ENCODE data around the gene TFAP2C. TPM values are rescaled to one million over a fixed set of nuclear protein-coding genes. Genes with fewer than 3 reads are reported as not detected.
"Not testable (repeated sequence)": the region's sequence is repeated elsewhere in the genome, so short reads cannot be mapped to it uniquely, and the experiment has no call there.

Gene TFAP2C
- total RNA-seq, 2 donors from 2014 or later = 0.23 to 0.38 TPM

DNA sequence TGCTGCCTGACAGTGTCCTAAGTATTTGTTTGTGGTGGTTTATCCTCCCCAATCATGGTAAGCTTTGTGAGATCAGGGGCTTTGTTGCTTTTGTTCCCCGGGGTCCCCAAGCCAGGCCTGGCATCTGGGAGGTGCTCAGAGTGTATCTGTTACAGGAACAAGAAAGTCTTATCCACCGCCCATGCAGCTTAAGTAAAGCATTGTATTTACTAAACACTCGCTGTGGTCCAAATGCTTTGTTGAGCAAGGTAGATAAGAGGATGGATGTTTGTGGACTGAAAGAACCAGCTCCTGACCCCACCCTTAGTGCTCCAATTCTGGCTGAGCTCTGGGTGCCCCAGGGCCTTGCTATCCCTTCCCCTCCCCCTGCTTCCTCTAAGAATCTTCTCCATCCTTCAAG, 19.8 kb upstream of the TFAP2C start:
- intact Hi-C loops (cut with DNase I) = no loop called here
- DNase-seq (ENCODE audit: low spot score) = no peak

- no peak for DNase-seq (ENCODE audit: low spot score)
- intact Hi-C loops (cut with DNase I) = no loop called here
Observed at GRCh38 chr20:56610098-56610497, 19.0 kb upstream of the TFAP2C start.

- intact Hi-C loops (cut with DNase I) = no loop called here
- DNase-seq (ENCODE audit: low spot score) = no peak
Observed at GRCh38 chr20:56614196-56614595, 14.9 kb upstream of the TFAP2C start.

DNA sequence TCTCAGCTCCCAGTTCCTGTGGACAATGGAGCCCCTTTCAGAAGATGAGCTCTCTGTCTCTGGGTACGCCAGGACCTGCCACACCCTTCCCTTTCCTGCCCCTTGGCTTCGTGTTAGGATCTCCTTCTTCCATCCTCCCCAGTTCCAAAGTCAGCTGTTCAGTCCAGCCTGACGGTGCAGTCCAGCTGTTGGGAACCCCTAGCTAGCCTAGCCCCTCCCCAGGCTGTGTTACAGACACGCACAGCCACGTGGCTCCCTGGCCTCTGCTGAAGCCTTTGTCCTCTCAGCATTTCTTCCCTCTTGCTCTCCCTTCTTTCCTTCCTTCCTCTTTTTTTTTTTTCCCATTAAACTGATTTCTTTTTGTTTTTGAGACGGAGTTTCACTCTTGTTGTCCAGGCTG, 12.4 kb upstream of the TFAP2C start:
- no peak for DNase-seq (ENCODE audit: low spot score)
- intact Hi-C loops (cut with DNase I) = no loop called here

- no peak for DNase-seq (ENCODE audit: low spot score)
- intact Hi-C loops (cut with DNase I) = no loop called here
Observed at GRCh38 chr20:56617489-56617888, 11.6 kb upstream of the TFAP2C start.

DNA sequence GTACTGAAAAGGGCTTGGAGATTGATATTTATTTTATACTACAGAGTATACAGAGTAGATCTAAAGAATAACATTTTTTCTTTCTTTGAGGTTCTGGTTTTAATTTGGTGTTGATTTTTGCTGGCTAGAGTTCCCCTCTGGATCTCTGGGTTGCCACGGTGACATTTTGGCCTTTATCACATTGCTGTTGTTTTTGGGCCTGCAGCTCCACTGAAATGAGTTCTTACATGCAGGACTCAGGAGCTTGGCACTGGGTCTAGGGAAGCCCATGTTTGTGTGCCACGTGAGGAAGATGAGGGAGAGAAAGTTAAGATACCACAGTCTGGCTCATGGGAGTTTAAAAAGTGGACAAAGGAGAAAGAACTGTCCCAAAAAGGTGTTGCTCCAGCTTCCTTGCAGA, 7.4 kb upstream of the TFAP2C start:
- intact Hi-C loops (cut with DNase I) = loop anchor here in 1 of 2 donors (1.0 kb wide), 1 partner anchor 33 kb away; no protein-coding TSS in a partner anchor
- no peak for DNase-seq (ENCODE audit: low spot score)

DNA sequence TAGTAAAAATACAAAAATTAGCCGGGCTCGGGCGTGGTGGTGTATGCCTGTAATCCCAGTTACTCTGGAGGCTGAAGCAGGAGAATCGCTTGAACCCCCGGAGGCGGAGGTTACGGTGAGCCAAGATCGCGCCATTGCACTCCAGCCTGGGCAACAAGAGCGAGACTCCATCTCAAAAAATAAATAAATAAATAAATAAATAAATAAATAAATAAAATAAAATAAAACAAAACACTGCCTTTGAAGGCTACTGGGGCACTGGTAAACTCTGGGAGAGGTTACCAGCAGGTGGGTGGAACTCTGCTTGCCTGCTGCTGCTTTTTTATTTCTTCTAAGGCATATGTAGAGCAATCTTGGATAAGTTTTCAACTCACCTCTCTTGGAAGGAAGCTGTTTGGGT, 5.2 kb upstream of the TFAP2C start:
- intact Hi-C loops (cut with DNase I); DNase-seq (ENCODE audit: low spot score): not testable (repeated sequence)

DNA sequence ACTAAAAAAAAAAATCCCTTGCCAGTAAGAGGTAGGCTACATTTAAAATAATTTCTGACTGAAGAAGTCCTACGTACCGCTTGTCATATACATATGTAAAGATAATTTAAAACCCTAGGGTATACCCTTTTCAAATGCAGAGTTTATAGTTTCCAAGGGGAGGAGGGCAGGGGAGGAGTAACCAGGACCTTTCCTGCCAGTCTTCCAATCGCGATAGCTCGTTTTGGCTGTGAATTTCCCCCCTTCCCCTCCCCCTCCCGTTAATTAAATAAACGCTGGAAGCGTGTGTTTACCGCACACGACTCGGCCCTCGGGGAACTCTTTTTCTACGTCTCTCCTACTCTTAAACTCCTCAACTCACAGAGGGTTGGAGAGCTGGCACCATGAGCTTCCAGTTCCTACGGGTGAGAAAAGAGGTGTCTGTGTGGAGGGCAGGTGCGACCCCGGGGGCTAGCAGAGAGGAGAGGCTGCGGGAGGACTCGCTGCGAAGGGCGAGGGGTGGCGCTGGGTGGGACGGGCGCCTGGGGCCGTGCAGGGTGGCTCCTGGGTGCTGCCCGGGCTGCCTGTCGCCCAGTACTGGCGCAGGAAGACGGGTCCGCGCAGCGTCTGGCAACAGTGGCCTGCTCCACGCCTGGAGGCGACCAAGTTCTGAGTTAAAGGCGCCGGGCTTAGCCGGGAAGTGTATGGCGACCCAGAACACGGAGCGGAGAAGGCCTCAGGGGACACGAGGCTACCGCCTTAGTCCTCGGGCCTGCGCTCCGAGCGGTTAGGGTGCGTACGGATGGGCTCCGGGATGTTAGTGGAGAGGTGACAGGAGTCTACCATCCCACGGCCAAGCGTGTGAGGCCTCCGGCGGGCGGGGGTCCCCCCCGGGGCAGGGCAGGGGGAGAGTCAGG, 4.1 kb upstream of the TFAP2C start:
- intact Hi-C loops (cut with DNase I) = no loop called here
- DNase-seq (ENCODE audit: low spot score) = no peak

DNA sequence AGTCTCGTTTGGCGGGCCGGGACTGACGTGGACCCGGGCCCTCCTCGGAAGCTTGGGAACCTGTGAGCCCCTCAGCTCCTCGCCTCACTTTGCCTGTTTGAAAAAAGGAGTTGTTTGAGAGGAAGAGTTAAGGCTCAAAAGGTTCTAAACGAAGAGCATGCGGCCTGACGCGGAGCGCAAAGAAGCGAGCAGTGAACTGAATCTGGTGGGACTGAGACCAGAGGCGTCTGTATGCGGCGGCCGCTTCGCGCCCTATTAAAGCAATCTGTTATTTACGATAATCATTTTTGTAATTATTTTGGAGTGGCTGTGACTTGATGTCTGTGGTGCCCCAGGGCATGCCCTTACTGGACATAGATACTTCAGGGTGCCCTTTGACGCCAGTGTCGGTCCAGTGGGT, 3.3 kb upstream of the TFAP2C start:
- DNase-seq (ENCODE audit: low spot score) = no peak
- intact Hi-C loops (cut with DNase I) = no loop called here

DNA sequence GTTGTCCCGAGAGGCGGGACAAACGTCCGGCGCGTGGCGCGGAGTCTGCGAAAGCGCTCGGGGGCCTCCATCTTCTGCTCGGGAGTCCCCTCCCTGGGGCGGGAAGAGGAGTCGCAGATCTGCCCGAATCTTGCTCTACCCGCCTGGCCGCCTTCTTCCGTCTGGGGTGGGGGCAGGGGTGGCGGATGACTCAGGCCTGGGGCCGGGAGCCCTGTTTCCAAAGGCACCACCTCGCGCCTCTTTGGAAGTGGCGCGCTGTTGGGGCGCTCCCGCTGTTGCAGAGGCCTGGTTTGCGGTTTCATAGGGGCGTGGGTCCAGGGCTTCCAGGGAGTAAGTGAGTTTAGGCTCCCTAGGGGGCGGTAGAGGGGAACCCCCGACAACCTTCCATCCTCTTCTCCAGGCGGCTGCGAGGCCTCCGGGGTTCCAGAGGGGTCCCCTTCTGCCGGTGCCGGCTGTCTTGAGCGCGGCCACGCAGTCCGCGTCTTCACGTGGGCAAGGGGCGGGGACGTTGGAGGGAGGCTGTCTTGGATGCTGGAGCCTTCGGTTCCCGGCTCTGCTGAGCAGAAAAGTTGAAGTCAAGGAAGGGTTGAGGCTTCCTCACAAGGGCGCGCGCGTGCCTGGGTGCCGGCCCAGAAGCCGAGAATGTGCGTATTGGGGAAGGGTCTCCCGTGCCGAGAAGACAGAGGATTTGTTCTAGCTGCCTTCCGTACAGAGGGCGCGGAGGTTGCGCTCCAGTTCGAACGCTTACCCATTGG, 2.6 kb upstream of the TFAP2C start:
- DNase-seq (ENCODE audit: low spot score) = no peak
- intact Hi-C loops (cut with DNase I) = no loop called here

GRCh38 chr20:56627122-56628014, 1.7 kb upstream of the TFAP2C start:
- DNase-seq (ENCODE audit: low spot score) = no peak
- intact Hi-C loops (cut with DNase I) = no loop called here

GRCh38 chr20:56628015-56628872, 862 bp upstream of the TFAP2C start:
- no peak for DNase-seq (ENCODE audit: low spot score)
- intact Hi-C loops (cut with DNase I) = no loop called here

GRCh38 chr20:56629464-56630085, 469 bp downstream of the TFAP2C start:
- intact Hi-C loops (cut with DNase I) = no loop called here
- no peak for DNase-seq (ENCODE audit: low spot score)

- intact Hi-C loops (cut with DNase I) = no loop called here
- no peak for DNase-seq (ENCODE audit: low spot score)
Observed at GRCh38 chr20:56630086-56630493, 984 bp downstream of the TFAP2C start.

GRCh38 chr20:56630506-56631317, 1.6 kb downstream of the TFAP2C start:
- intact Hi-C loops (cut with DNase I) = no loop called here
- no peak for DNase-seq (ENCODE audit: low spot score)

DNA sequence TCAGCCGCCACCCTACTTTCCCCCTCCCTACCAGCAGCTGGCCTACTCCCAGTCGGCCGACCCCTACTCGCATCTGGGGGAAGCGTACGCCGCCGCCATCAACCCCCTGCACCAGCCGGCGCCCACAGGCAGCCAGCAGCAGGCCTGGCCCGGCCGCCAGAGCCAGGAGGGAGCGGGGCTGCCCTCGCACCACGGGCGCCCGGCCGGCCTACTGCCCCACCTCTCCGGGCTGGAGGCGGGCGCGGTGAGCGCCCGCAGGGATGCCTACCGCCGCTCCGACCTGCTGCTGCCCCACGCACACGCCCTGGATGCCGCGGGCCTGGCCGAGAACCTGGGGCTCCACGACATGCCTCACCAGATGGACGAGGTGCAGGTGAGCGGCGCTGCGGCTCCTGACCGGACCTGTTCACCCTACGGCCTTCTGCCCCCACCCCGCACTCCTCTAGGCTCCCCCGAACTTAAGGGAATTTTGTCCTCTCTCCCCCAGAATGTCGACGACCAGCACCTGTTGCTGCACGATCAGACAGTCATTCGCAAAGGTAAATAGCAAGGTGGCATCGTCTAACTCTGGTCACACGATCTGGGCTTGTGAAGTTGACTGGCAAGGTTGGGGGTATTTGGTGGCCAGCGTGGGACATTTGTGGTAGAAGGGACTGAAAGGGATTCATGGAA, 2.3 kb downstream of the TFAP2C start:
- DNase-seq (ENCODE audit: low spot score) = no peak
- intact Hi-C loops (cut with DNase I) = no loop called here

GRCh38 chr20:56631990-56632327, 2.9 kb downstream of the TFAP2C start:
- intact Hi-C loops (cut with DNase I) = no loop called here
- DNase-seq (ENCODE audit: low spot score) = no peak
